Osteoblast (primary cell): ENCODE data around the gene TMEM62. TPM values are rescaled to one million over a fixed set of nuclear protein-coding genes. Genes with fewer than 3 reads are reported as not detected.

Experiments used
- DNase-seq: peaks from one replicate; pipeline ENCODE4 v3.0.0; 2011; ENCODE audit warnings: low spot score, mixed read lengths; ENCODE audit not compliant: insufficient read length; ENCODE audit errors: missing footprints
- H2AFZ ChIP-seq: 2 replicates; pipeline ENCODE4 v1.6.0; 2011; ENCODE audit warnings: mild to moderate bottlenecking, low read length
- H3K27ac ChIP-seq: 2 replicates; pipeline ENCODE4 v1.5.1; 2011; ENCODE audit warnings: mild to moderate bottlenecking, low read depth, low read length, moderate library complexity
- H3K27me3 ChIP-seq: 2 replicates; pipeline ENCODE4 v1.6.0; 2012; ENCODE audit warnings: mild to moderate bottlenecking, control low read depth, inconsistent platforms, low read length, moderate library complexity; ENCODE audit not compliant: insufficient read depth
- H3K36me3 ChIP-seq: 2 replicates; pipeline ENCODE4 v1.5.1; 2011; ENCODE audit warnings: mild to moderate bottlenecking, low read length, control low read depth, moderate library complexity; ENCODE audit not compliant: insufficient read depth
- H3K4me1 ChIP-seq: 2 replicates; pipeline ENCODE4 v1.5.1; 2011; ENCODE audit warnings: mild to moderate bottlenecking, low read length, control low read depth, moderate library complexity; ENCODE audit not compliant: insufficient read depth
- H3K4me2 ChIP-seq: 2 replicates; pipeline ENCODE4 v1.6.0; 2011; ENCODE audit warnings: mild to moderate bottlenecking, low read length; ENCODE audit not compliant: insufficient read depth
- H3K4me3 ChIP-seq: fragments of 200-600 bp; sonication (generic); 3 replicates; pipeline ENCODE4 v1.5.1; 2012; ENCODE audit warnings: mild to moderate bottlenecking, low read length, inconsistent platforms; ENCODE audit not compliant: insufficient read depth
- H3K79me2 ChIP-seq: 2 replicates; pipeline ENCODE4 v1.6.0; 2012; ENCODE audit warnings: mild to moderate bottlenecking, low read length, control low read depth, inconsistent platforms; ENCODE audit not compliant: insufficient read depth
- H3K9me3 ChIP-seq: 2 replicates; pipeline ENCODE4 v1.5.1; 2011; ENCODE audit warnings: low read depth, low read length, control low read depth
- H4K20me1 ChIP-seq: 2 replicates; pipeline ENCODE4 v1.6.0; 2012; ENCODE audit warnings: mild to moderate bottlenecking, low read length, control low read depth; ENCODE audit not compliant: insufficient read depth
- total RNA-seq: library from RNA; depleted of rRNA; stranded (reverse); fragments of >200 nt; gene quantifications from 2 replicates; pipeline ENCODE4 v1.2.3, GENCODE V29; 2012
- TF ChIP-seq, protein P1 (sequence below): IDR thresholded peaks from 2 replicates; pipeline ENCODE4 v1.5.1; 2011; ENCODE audit warnings: mild to moderate bottlenecking, low read depth, low read length, moderate library complexity; ENCODE audit errors: extremely low read depth

TMEM62 gene
- total RNA-seq, 1 donor: 17.7 TPM

DNA sequence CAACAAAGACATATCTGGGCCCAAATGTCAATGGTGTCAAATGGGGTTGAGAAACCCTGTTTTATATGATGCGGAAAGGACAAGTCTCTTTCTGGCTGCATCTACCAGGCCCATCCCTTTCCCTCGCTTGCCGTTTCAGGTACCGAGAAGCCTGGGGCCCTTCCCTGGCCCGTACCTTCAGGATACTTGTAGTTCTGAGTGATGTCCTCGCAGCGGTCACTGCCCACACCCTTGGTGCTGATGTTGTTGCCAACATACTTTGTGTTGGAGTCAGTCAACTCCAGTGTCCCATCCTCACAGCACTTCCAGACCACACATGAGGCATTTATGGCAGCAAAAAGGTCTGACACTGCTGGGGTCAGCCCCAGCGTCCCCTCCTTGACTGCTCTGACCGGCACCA lies 73.6 kb downstream of the TMEM62 start:
- H3K27me3 ChIP-seq: peaks cover 39% of the 10 kb centered on the region
- no peak overlapping the region for H2AFZ ChIP-seq
- no peaks in the 10 kb centered on the region for H3K9me3 ChIP-seq
- no peaks in the 10 kb centered on the region for H3K36me3 ChIP-seq
- H3K27ac ChIP-seq: no peak overlapping the region
- no peak for DNase-seq
- no peak overlapping the region for H3K4me3 ChIP-seq
- H3K79me2 ChIP-seq: no peaks in the 10 kb centered on the region
- TF ChIP-seq, protein P1, sequence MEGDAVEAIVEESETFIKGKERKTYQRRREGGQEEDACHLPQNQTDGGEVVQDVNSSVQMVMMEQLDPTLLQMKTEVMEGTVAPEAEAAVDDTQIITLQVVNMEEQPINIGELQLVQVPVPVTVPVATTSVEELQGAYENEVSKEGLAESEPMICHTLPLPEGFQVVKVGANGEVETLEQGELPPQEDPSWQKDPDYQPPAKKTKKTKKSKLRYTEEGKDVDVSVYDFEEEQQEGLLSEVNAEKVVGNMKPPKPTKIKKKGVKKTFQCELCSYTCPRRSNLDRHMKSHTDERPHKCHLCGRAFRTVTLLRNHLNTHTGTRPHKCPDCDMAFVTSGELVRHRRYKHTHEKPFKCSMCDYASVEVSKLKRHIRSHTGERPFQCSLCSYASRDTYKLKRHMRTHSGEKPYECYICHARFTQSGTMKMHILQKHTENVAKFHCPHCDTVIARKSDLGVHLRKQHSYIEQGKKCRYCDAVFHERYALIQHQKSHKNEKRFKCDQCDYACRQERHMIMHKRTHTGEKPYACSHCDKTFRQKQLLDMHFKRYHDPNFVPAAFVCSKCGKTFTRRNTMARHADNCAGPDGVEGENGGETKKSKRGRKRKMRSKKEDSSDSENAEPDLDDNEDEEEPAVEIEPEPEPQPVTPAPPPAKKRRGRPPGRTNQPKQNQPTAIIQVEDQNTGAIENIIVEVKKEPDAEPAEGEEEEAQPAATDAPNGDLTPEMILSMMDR: no peak
- no peaks in the 10 kb centered on the region for H4K20me1 ChIP-seq
- peaks cover 6% of the 10 kb centered on the region for H3K4me1 ChIP-seq
- no peak overlapping the region for H3K4me2 ChIP-seq

DNA sequence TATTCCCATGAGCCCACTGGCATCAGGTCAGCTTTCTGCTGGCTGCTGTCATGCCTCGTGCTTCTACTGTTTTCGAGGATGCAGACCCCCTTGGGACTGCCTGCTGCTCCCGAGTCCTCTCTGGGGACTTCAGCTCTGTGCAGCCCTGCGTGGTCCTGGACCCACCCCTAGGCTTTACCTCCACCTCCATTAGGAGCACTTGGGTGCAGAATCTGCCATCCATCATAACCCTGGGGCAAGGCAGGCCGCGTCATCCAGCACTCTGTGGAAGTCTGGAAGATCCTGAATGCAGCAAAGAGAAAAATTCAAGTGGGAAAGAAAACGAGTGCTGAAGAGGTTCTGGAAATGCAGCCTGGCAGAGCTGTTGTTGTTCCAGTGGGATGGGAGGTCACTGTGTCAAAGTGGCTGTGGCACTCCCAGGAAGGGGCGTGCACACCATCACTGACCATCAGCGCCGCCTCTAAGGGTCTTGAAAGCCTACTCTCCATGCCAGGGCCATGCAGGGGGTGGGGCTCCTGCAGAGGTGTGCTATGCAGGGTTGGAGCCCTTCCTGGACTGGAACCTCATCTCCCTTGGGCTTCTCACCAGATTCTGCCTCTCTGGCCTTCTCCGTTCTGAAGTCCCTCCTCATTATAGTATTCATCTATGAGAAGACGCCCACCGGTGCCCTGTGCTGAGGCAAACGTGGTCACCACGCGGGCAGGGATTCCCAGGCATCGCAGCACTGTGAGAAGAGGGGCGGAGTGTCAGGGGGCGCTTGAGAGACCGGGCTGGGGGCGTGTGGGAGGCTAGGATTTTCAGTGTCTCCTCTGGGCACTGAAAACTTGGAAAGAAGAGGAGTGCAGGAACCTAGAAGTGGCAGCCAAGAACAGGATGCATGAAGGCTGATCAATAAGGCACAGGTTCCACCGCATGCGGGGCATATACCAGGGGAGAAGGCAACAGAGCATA lies 74.9 kb downstream of the TMEM62 start:
- Histone ChIP-seq H2AFZ (no peak overlapping the region), H3K27me3 (peaks cover 38% of the 10 kb centered on the region), H3K9me3 (no peaks in the 10 kb centered on the region), H3K4me1 (peaks cover 6% of the 10 kb centered on the region), H3K36me3 (no peaks in the 10 kb centered on the region), H3K4me3 (no peak overlapping the region), H3K79me2 (no peaks in the 10 kb centered on the region), H3K4me2 (no peak overlapping the region), H3K27ac (no peak overlapping the region), H4K20me1 (no peaks in the 10 kb centered on the region)
- TF ChIP-seq, protein P1: no peak
- DNase-seq: no peak

DNA sequence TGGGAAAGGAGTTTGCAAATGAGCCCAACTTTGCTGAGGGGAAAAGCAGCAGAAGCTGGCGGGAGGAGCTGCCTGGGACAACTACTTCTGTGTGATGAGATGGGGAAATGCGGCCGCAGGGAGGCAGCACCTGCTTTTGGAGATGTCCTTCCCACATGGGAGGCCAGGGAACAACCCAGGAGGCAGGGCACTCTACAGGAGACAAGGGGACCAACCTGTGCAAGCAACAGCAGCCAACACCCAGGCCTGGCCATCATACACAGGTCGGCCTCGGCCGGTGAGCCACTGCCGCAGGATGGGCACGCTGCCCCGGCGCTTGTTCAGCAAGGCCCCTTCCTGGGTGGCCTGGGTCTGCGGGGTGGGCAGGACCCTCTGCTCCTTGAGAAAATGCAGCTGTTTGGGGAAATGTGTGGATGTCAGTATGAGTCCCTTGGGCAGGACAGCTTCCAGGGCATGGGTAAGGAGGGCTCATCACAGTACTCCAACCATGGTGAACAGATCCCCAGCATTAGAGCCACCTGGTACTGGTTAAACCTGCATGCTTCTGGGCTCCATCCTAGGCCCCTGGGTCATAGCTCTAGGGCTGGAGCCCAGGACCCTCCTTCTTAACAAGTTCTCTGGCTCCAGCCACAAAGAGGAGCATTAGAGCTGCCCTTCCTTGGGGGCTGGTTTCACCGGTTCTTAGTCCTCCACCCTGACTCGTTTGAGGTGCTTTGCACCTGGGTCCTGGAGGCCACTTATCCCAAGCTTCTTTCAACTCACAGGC lies 75.9 kb downstream of the TMEM62 start:
- Histone ChIP-seq H3K9me3 (no peaks in the 10 kb centered on the region), H3K4me1 (peaks cover 3% of the 10 kb centered on the region)

More for the DNA sequence above, 75.9 kb downstream of the TMEM62 start:
- no peak overlapping the region for H3K4me2 ChIP-seq
- H3K4me3 ChIP-seq: no peak overlapping the region
- peaks cover 38% of the 10 kb centered on the region for H3K27me3 ChIP-seq
- DNase-seq: no peak
- H2AFZ ChIP-seq: no peak overlapping the region
- no peaks in the 10 kb centered on the region for H4K20me1 ChIP-seq
- no peak overlapping the region for H3K27ac ChIP-seq
- no peaks in the 10 kb centered on the region for H3K36me3 ChIP-seq
- TF ChIP-seq, protein P1: peak; percentile 18
- no peaks in the 10 kb centered on the region for H3K79me2 ChIP-seq
